Astrocyte of the spinal cord (primary cell): ENCODE results near the gene TAF4B.

Experiments used
- DNase-seq: peaks from one replicate; pipeline ENCODE4 v3.0.0; 2011; ENCODE audit warnings: low read depth, low spot score
- H3K4me3 ChIP-seq: 2 replicates; pipeline ENCODE4 v1.5.1; 2011; ENCODE audit warnings: low read depth, mild to moderate bottlenecking, low read length, moderate library complexity
- in situ Hi-C: cut with HindIII; loops from 2 replicates; pipeline ENCODE4 v1.10.0; 2017; ENCODE audit warnings: low sequenced_read_pairs
- TF ChIP-seq, protein P1 (sequence below): IDR thresholded peaks from 2 replicates; pipeline ENCODE4 v1.5.1; 2012; ENCODE audit warnings: low read depth, mild to moderate bottlenecking, low read length, inconsistent platforms

Gene TAF4B

GRCh38 chr18:26406854-26407517, 180.7 kb downstream of the TAF4B start:
- no peak overlapping the region for H3K4me3 ChIP-seq
- in situ Hi-C loops: no loop called here
- TF ChIP-seq, protein P1, sequence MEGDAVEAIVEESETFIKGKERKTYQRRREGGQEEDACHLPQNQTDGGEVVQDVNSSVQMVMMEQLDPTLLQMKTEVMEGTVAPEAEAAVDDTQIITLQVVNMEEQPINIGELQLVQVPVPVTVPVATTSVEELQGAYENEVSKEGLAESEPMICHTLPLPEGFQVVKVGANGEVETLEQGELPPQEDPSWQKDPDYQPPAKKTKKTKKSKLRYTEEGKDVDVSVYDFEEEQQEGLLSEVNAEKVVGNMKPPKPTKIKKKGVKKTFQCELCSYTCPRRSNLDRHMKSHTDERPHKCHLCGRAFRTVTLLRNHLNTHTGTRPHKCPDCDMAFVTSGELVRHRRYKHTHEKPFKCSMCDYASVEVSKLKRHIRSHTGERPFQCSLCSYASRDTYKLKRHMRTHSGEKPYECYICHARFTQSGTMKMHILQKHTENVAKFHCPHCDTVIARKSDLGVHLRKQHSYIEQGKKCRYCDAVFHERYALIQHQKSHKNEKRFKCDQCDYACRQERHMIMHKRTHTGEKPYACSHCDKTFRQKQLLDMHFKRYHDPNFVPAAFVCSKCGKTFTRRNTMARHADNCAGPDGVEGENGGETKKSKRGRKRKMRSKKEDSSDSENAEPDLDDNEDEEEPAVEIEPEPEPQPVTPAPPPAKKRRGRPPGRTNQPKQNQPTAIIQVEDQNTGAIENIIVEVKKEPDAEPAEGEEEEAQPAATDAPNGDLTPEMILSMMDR: no peak
- DNase-seq: no peak

DNA sequence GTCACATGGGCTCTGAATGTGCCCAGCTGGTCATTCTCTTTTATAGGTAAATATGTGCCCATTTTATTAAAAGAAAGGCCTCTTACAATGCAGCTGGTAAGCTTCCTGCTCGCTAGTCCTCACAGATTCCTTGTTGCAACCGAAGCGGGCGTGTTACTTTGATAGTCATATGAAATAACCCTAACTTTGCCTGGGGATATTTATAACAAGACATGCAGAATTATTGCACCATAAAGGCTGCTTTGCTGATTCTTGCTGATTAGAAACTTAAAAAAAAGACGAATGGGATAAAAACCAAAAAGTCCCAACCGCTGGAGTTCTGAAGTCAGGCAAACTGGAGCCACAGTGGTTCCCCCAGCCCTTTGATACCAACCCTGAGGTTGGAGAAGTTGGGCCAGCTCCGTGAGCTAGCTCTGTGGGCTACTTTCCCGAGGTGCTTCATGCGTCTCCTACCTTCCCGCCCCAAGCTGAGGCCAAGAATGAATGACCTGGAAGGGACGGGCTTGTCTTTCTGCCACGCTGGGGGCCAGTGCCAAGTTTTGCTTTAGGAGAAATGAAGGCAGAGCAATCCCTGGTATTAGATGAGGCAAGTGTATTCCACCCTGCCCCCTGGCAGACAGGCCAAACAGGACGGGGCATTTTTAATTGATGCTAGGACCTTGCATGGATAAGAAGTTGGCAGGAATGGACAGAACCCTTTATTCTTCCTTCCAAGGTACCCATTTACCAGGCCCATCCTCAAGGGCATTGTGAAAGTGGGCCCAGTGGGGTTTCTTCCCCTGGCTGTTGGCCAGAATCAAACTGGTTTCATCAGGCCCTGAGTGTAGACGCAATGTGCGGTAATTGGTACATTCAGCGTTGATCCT, 181.7 kb downstream of the TAF4B start:
- no peak for DNase-seq
- TF ChIP-seq, protein P1: no peak
- in situ Hi-C loops: no loop called here
- no peak overlapping the region for H3K4me3 ChIP-seq

- H3K4me3 ChIP-seq: no peak overlapping the region
- in situ Hi-C loops: no loop called here
- TF ChIP-seq, protein P1: no peak
- no peak for DNase-seq
These were observed 182.8 kb downstream of the TAF4B start for GRCh38 chr18:26409091-26409490.

GRCh38 chr18:26414901-26415440, 188.7 kb downstream of the TAF4B start:
- H3K4me3 ChIP-seq: no peak overlapping the region
- no peak for DNase-seq
- in situ Hi-C loops: no loop called here
- TF ChIP-seq, protein P1: no peak

GRCh38 chr18:26415631-26416030, 189.4 kb downstream of the TAF4B start:
- no peak for DNase-seq
- no peak overlapping the region for H3K4me3 ChIP-seq
- in situ Hi-C loops: no loop called here
- TF ChIP-seq, protein P1: no peak

GRCh38 chr18:26416652-26417150, 190.5 kb downstream of the TAF4B start:
- no peak for DNase-seq
- TF ChIP-seq, protein P1: no peak
- in situ Hi-C loops: no loop called here
- no peak overlapping the region for H3K4me3 ChIP-seq
